ENCODE results near the gene S1PR3.

Gene S1PR3

GRCh38 chr9:89010526-89011111, 19.4 kb downstream of the S1PR3 start:
- no peak for DNase-seq

GRCh38 chr9:89011683-89012082, 20.4 kb downstream of the S1PR3 start:
- no peak for DNase-seq

- no peak for DNase-seq
These were observed 21.2 kb downstream of the S1PR3 start for GRCh38 chr9:89012294-89013042.

GRCh38 chr9:89013660-89014059, 22.4 kb downstream of the S1PR3 start:
- no peak for DNase-seq

GRCh38 chr9:89014153-89014552, 22.9 kb downstream of the S1PR3 start:
- DNase-seq: no peak

DNA sequence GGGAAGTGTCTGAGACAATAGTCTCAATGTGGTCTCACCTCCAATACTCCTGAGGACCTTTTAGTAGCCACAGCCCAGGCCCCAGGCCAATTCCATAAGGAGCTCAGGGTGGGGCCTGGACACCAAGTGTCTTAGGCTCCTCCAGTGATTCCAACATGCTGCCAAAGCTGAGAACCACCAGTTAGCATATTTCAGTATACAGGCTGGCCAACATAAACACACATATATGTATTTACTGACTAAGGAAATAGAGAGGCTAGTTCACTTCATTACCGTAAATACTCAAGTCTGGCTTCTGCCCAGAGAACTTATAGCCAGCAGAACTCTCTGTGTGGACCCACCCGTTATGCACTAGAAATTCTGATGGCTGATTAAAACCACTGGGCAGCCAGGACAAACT, 24.1 kb downstream of the S1PR3 start:
- no peak for DNase-seq

DNA sequence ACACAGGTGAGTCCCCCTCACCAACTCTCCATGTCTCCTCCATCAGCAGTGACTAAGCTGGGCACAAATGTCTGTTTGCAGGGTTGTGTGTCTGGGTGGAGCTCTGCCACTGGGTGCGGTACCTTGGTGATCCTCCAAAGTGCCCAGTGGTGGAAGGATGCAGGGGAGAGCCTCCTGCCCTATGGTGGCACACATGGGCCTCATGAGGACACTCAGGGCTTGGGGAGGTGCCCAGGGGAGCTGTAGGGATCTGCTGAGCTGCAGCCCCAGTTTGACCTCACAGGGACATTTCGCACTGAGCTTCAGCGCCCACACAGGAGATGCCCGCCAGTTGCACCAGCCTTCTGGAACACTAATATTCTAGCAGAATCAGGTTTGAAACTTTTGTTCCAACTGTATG, 29.5 kb downstream of the S1PR3 start:
- DNase-seq: no peak

GRCh38 chr9:89021154-89021803, 30.0 kb downstream of the S1PR3 start:
- DNase-seq: no peak

GRCh38 chr9:89022001-89022759, 30.9 kb downstream of the S1PR3 start:
- DNase-seq: no peak

GRCh38 chr9:89022902-89023301, 31.6 kb downstream of the S1PR3 start:
- no peak for DNase-seq

GRCh38 chr9:89023740-89024139, 32.5 kb downstream of the S1PR3 start:
- no peak for DNase-seq

DNA sequence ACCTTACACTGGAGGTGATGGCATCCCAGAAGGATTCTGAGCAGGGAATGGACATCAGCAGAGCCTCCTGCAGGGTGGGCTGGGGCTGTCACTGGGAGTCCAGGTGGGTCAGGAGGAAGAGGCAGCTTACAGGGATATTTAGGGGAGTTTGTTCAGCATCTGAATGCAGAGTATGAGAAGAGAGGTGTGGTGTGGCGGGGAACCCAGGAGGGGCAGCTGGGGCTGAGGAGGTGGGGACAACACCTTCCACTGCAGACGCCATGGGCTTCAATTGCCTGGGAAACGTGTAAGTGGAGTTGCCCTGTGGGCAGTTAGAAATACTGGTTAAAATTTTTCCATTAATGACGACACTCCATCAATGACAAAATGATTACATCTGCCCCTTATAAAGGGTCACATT, 33.5 kb downstream of the S1PR3 start:
- no peak for DNase-seq

DNA sequence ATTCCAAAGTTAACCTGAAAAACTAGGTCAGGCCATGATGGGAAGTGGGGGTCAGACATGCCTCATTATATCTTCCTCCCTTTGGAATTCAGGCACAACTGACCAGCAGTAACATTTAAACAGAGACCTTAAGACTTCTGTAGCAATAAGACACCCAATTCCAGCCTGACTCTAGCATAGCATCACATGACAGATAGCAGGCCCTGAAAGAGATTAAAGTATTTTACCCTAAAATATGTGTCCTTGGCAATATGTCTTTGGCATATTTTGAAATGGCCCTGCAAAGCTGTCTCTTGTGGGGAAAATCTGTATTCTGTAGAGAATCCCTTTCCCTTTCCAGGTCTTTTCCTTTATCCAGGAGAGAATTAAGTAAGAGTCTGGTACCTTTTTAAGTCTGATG, 34.3 kb downstream of the S1PR3 start:
- no peak for DNase-seq

GRCh38 chr9:89026876-89027275, 35.6 kb downstream of the S1PR3 start:
- no peak for DNase-seq

DNA sequence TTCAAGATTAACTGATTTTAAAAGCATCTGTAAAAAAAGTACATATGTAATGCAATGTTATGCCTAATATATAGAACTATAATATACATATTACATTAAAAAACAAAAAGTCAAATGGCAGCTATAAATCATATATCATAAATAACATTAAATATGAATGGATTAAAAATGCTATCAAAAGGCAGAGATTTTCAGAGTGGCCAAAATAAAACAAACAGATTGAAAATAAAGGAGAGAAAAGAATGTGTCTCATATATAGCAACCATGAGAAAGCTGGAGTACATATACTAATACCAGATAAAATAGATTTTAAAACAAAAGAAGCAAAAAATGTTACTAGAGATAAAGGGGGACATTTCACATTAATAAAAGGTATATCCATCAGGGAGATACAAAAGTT, 38.5 kb downstream of the S1PR3 start:
- DNase-seq: no peak

DNA sequence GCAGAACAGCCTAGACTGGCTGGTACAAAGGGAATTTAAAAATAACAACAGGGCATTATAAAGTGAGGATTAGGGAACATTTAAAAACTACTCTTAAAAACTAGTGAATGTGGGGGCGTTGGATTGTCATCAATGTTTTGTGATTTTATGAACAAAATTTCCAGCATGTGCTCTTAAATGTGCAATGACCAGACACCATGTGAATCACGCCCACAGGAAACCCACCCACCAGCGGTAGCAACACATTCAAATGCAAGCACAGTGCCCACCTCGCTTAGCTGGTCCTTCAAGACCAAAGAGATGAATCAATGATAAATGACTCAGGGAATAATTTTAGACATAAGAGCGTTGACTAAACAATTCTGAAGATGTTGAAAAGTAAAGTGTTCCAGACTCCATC, 40.9 kb downstream of the S1PR3 start:
- DNase-seq: no peak

GRCh38 chr9:89032661-89033060, 41.4 kb downstream of the S1PR3 start:
- DNase-seq: no peak

DNA sequence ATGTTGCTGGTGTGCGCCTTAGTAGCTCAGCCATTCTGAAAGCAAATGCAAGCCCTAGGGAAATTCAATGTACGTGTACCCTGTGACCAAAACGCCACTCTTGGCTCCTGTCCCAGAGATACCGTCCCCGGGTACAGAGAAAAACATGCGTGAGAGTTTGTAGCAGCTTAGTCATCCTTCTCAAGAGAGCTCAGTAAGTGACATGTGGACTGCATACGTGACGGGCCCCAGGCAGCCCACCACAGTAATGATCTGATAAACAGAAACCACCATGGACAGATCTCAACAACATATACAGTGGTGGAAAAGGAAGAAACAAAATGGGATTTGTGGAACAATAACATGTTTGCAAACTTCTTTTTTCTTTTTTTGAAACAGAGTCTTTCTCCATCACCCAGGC, 45.1 kb downstream of the S1PR3 start:
- DNase-seq: no peak

GRCh38 chr9:89036891-89037290, 45.6 kb downstream of the S1PR3 start:
- DNase-seq: no peak

DNA sequence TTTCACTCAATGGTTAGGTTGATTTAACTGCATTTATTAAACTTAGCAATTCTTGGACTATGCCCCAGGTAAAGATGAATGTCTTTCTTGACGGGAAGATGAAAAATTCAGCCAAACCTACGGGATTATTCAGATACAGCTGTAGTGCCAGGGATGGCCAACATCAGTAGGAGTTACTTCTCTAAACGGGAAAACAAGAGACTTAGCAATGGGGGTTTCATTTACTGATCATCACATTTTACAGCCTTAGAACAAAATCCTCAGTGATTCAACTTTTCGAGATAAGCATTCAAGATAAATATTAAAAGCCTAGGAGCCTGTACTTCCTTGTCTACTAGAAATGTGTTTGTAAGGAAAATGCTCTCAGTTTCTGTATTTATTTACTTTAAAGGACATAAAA, 46.1 kb downstream of the S1PR3 start:
- no peak for DNase-seq

DNA sequence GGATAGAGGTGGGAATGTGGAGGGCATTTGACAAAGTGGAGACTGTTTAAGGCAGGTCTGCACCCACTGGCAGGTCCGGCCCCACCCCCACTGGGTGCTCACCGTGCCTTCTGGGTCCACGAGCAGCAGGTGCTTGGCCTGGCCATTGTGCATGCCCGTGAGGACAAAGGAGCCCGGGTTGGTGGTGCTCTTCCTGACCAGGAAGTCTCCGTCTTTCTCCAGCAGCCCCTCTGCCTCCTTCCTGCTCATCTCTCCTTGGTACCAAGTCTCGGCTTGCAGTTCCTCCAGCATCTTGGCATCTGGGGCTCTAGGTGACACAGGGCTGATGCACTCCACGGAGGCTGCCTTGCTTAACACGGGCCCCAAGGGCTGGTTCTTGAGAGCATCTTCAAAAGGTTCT, 46.6 kb downstream of the S1PR3 start:
- no peak for DNase-seq

DNA sequence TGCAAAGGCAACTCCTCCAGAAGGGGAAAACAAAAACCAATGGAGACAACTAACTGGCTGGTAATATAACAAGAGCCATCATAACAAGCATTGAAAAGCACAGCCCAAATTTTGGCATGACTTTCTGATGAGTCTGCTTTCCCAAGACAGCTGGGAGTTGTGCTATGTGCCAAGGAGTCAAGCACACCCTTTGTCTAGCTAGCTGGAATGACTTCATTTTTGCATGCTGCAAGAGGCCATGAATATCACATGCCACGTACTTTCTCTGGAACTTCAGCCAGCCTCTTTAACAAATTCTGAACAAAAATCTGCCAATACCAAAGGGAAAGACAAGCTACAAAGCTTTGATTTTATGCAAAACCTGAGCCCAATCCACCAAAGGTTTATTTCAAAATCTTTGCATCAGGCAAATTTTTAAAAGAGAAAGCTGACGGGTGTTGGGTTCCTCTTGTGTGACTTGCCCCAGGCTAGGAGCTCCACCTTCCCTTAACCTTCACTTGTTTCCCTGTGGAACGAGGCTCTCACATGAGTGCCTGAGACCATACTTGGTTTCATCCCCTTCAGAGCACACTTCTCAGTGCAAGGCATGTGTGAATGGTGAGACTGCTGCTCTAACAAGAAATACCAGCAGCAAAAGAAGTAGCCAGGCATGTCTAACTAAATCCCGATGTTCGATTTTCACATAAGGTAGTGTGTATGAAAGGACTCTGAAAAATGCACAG, 47.3 kb downstream of the S1PR3 start:
- no peak for DNase-seq

DNA sequence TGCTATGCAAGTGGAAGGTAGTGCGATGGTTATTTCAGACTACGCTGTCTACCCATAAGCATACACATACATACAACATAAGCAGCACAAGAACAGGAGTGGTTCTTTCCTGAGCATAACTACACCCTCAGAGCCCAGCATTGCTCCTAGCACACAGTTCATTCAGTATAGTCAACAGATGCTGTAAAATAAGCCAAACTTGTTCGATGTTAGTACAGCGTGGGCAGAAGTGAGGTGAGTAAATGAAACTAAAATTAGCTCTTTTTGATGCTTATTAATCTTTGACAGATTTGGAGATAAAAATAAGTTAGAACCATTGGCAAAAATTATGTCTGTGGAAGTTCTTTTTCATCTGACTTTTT, 47.8 kb downstream of the S1PR3 start:
- no peak for DNase-seq
